Activated CD4-positive, alpha-beta T cell treated with anti-CD3 and anti-CD28 coated beads, Interleukin-2, amount 10 ng/mL, durations not matched to agents 24 days and 14 days (primary cell): ENCODE measurements around the gene PEX16. TPM values are rescaled to one million over a fixed set of nuclear protein-coding genes. Genes with fewer than 3 reads are reported as not detected.

Source experiments
- DNase-seq: peaks from one replicate; pipeline ENCODE4 v3.0.0; 2022
- H3K27ac Mint-ChIP-seq: one replicate; pipeline ENCODE4 v1.8.0; 2022; ENCODE audit warnings: mild to moderate bottlenecking, mixed read lengths
- H3K27me3 Mint-ChIP-seq: one replicate; pipeline ENCODE4 v1.8.0; 2022; ENCODE audit warnings: mixed read lengths
- H3K36me3 Mint-ChIP-seq: one replicate; pipeline ENCODE4 v1.8.0; 2022; ENCODE audit warnings: low read depth, mild to moderate bottlenecking, mixed read lengths
- H3K4me1 Mint-ChIP-seq: one replicate; pipeline ENCODE4 v1.8.0; 2021; ENCODE audit warnings: mixed read lengths
- H3K4me3 Mint-ChIP-seq: one replicate; pipeline ENCODE4 v1.8.0; 2022; ENCODE audit warnings: mild to moderate bottlenecking, moderate library complexity, mixed read lengths
- H3K9me3 Mint-ChIP-seq: one replicate; pipeline ENCODE4 v1.8.0; 2021; ENCODE audit warnings: mixed read lengths
- intact Hi-C: fragments of 100-400 bp; cut with micrococcal nuclease; formaldehyde crosslinking; loops from one replicate; pipeline ENCODE4 v1.15.1; 2023
- total RNA-seq: library from RNA; stranded (reverse); gene quantifications from 2 replicates; pipeline ENCODE4 v1.2.3, GENCODE V29; 2022

The PEX16 gene
- total RNA-seq, 1 donor from 2014 or later = 31.3 TPM

- H3K9me3 Mint-ChIP-seq = no peaks in the 10 kb centered on the region
- no peak overlapping the region for H3K4me3 Mint-ChIP-seq
- H3K27me3 Mint-ChIP-seq = peaks cover 17% of the 10 kb centered on the region
- peaks cover 5% of the 10 kb centered on the region for H3K36me3 Mint-ChIP-seq
- intact Hi-C loops = no loop called here
- peak; percentile 56 for DNase-seq
- H3K4me1 Mint-ChIP-seq = peaks cover 18% of the 10 kb centered on the region
- H3K27ac Mint-ChIP-seq = no peak overlapping the region
Measured at GRCh38 chr11:45927684-45928413, 10.2 kb upstream of the PEX16 start.

GRCh38 chr11:45927332-45927683 lies 9.6 kb upstream of the PEX16 start:
- H3K27ac Mint-ChIP-seq = no peak overlapping the region
- DNase-seq = peak; percentile 57
- intact Hi-C loops = no loop called here
- H3K4me1 Mint-ChIP-seq = peaks cover 18% of the 10 kb centered on the region
- H3K9me3 Mint-ChIP-seq = no peaks in the 10 kb centered on the region
- peaks cover 17% of the 10 kb centered on the region for H3K27me3 Mint-ChIP-seq
- H3K36me3 Mint-ChIP-seq = peaks cover 5% of the 10 kb centered on the region
- H3K4me3 Mint-ChIP-seq = no peak overlapping the region

DNA sequence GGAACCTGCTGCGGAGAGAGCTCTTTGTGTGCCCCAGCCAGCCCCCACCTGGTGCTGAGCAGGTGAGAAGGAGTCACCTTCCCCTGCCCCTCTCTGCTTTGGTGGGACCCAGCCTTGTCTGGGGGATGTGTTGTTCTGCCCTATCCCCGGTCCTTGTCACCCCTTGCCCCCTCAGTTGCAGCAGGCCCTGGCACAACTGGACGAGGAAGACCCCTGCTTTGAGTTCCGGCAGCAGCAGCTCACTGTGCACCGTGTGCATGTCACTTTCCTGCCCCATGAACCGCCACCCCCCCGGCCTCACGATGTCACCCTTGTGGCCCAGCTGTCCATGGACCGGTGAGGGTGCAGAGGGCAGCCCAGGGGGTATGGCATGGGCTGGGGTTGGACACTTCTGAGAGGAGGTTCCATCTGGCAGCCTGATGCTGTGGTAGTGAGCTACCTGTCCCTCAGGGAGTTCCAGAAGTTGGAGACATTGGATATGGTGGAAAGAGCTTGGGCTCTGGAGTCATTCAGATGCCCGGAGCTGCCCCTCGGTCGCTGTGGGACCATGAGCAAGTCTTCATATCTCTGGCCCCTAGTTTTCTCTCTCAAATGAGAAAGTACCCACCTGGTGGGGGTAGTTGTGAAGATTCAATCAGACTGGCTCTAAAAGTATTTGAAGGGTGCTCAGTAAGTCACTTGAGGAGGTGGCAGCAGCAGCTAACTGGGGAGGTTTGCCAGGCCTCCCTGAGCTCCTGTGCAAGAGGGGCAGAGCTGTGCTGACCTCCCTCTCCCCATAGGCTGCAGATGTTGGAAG lies 9.1 kb upstream of the PEX16 start:
- DNase-seq = peak; percentile 55
- intact Hi-C loops = no loop called here
- H3K36me3 Mint-ChIP-seq = peaks cover 3% of the 10 kb centered on the region
- peaks cover 18% of the 10 kb centered on the region for H3K27me3 Mint-ChIP-seq
- H3K4me3 Mint-ChIP-seq = no peak overlapping the region
- H3K4me1 Mint-ChIP-seq = peaks cover 18% of the 10 kb centered on the region
- no peak overlapping the region for H3K27ac Mint-ChIP-seq
- H3K9me3 Mint-ChIP-seq = no peaks in the 10 kb centered on the region

GRCh38 chr11:45926001-45926401 lies 8.3 kb upstream of the PEX16 start:
- Mint-ChIP-seq H3K27ac (no peak overlapping the region), H3K4me3 (no peak overlapping the region), H3K36me3 (no peaks in the 10 kb centered on the region), H3K9me3 (no peaks in the 10 kb centered on the region), H3K27me3 (peaks cover 24% of the 10 kb centered on the region), H3K4me1 (peaks cover 15% of the 10 kb centered on the region)
- intact Hi-C loops = no loop called here
- DNase-seq = peak; percentile 54

- Mint-ChIP-seq H3K36me3 (no peaks in the 10 kb centered on the region), H3K4me3 (no peak overlapping the region), H3K9me3 (no peaks in the 10 kb centered on the region), H3K4me1 (peaks cover 12% of the 10 kb centered on the region), H3K27ac (no peak overlapping the region), H3K27me3 (peaks cover 27% of the 10 kb centered on the region)
- intact Hi-C loops = no loop called here
- DNase-seq = peak; percentile 52
Measured at GRCh38 chr11:45925550-45925949, 7.9 kb upstream of the PEX16 start.

GRCh38 chr11:45924927-45925326 lies 7.2 kb upstream of the PEX16 start:
- Mint-ChIP-seq H3K36me3 (no peaks in the 10 kb centered on the region), H3K9me3 (no peaks in the 10 kb centered on the region), H3K27ac (no peak overlapping the region), H3K27me3 (peaks cover 27% of the 10 kb centered on the region), H3K4me1 (peaks cover 6% of the 10 kb centered on the region), H3K4me3 (no peak overlapping the region)
- peak; percentile 52 for DNase-seq
- intact Hi-C loops = no loop called here

GRCh38 chr11:45924036-45924915 lies 6.6 kb upstream of the PEX16 start:
- peaks cover 6% of the 10 kb centered on the region for H3K4me1 Mint-ChIP-seq
- H3K4me3 Mint-ChIP-seq = peak overlapping the region; percentile 17
- peaks cover 27% of the 10 kb centered on the region for H3K27me3 Mint-ChIP-seq
- peak; percentile 55 for DNase-seq
- H3K36me3 Mint-ChIP-seq = no peaks in the 10 kb centered on the region
- H3K9me3 Mint-ChIP-seq = no peaks in the 10 kb centered on the region
- intact Hi-C loops = no loop called here
- no peak overlapping the region for H3K27ac Mint-ChIP-seq

- H3K27ac Mint-ChIP-seq = no peak within 1 kb of the TSS
Measured at GRCh38 chr11:45922425-45923082, 4.9 kb upstream of the PEX16 start, which contains the start of gene LARGE2. Gene LARGE2, plus strand, starts transcription at chr11:45922656. Its CDS starts 227 bp downstream, at chr11:45922883.

GRCh38 chr11:45921561-45922424 lies 4.1 kb upstream of the PEX16 start:
- no peaks in the 10 kb centered on the region for H3K9me3 Mint-ChIP-seq
- intact Hi-C loops = no loop called here
- H3K27me3 Mint-ChIP-seq = peaks cover 27% of the 10 kb centered on the region
- peaks cover 16% of the 10 kb centered on the region for H3K4me1 Mint-ChIP-seq
- H3K27ac Mint-ChIP-seq = no peak overlapping the region
- no peaks in the 10 kb centered on the region for H3K36me3 Mint-ChIP-seq
- no peak for DNase-seq
- peak overlapping the region; percentile 44 for H3K4me3 Mint-ChIP-seq

More at GRCh38 chr11:45922425-45923082, 4.9 kb upstream of the PEX16 start, which contains the start of gene LARGE2:
- H3K4me1 Mint-ChIP-seq = peaks cover 15% of the 10 kb centered on the region
- intact Hi-C loops = no loop called here
- peak; percentile 70 for DNase-seq
- H3K4me3 Mint-ChIP-seq = peak within 1 kb of the TSS; percentile 74
- peaks cover 27% of the 10 kb centered on the region for H3K27me3 Mint-ChIP-seq
- H3K9me3 Mint-ChIP-seq = no peaks in the 10 kb centered on the region
- H3K36me3 Mint-ChIP-seq = no peaks in the 10 kb centered on the region

DNA sequence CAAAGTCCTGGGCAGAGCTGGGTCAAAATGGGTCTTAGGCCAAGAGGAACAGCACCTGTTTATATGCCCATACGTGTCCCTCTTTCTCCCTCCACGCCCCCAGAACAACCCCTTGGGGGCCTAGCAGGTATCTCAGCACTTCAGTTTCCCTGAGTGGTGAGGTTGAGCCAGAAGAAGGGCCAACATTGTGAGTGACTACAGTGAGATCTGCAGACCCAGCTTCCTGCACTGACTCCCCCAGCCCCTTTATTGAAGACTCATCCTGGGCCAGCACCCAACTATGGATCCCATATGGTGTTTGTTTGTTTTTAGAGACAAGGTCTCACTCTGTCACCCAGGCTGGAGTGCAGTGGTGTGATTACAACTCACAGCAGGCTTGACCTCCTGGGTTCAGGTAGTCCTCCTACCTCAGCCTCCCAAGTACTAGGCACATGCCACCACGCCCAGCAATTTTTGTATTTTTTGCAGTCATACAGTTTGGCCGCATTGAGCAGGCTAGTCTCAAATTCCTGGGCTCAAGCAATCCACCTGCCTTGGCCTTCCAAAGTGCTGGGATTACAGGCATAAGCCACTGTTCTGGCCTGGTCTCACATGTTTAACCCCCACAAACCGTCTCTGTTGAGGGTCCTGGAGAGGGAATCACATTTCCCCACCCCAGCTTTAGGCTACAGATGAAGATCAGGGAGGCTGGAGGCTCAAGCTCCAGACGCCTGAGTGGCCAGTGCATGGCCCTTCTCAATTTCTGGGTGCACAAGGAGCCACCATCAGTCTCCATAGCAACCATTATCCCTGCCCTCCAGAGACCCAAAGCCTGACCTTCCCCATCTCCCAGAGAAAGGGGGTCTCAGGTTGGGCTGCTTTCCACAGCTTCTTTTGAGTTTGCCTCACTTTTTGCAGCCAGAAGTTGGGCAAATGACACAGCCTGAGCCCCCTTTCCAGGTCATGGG lies 3.1 kb upstream of the PEX16 start:
- Mint-ChIP-seq H3K27ac (no peak overlapping the region), H3K9me3 (no peaks in the 10 kb centered on the region), H3K27me3 (peaks cover 27% of the 10 kb centered on the region), H3K4me1 (peaks cover 22% of the 10 kb centered on the region), H3K36me3 (peaks cover 6% of the 10 kb centered on the region), H3K4me3 (no peak overlapping the region)
- DNase-seq = no peak
- intact Hi-C loops = no loop called here

DNA sequence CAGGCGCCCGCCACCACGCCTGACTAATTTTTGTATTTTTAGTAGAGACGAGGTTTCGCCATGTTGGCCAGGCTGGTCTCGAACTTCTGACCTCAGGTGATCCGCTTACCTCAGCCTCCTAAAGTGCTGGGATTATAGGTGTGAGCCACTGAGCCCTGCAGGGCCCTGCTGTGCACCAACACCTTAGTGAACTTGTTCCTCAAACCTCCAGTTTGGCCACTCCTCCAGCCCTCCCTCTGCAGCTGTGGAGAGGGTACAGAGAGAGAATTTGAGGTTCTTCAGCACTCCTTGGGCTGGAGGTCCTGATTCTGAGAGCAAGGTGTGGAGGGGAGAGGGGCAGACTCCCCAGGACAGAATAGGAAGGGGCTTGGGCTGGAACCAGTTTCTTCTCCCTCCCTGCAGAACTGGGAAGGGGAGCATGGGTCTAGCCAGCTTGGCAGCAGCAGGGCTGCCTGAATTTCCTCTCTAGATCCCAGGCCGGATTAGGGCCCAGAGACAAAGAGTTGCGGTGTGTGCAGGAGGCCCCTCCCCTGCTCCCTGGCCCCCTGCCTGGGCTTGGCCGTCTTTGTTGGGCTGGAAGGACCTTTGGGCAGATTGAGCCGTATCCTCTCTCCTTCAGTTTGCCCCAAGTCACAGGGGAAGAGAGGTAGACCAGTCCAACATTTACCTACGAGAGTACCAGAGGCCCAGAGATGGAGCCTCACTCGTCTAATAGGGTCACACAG lies 2.3 kb upstream of the PEX16 start:
- intact Hi-C loops = loop anchor here (2.0 kb wide), 1 partner anchor 199 kb away; no protein-coding TSS in a partner anchor
- H3K36me3 Mint-ChIP-seq = peaks cover 12% of the 10 kb centered on the region
- H3K27ac Mint-ChIP-seq = no peak overlapping the region
- H3K4me3 Mint-ChIP-seq = peak overlapping the region; percentile 49
- no peaks in the 10 kb centered on the region for H3K9me3 Mint-ChIP-seq
- no peak for DNase-seq
- peaks cover 26% of the 10 kb centered on the region for H3K27me3 Mint-ChIP-seq
- H3K4me1 Mint-ChIP-seq = peaks cover 24% of the 10 kb centered on the region
